Head of caudate nucleus (tissue), 42 donors: Measurements from ENCODE around the gene CHPF2.

Source experiments
- DNase-seq, 42 donors: peaks; one replicate each; pipeline versions ENCODE4 v3.0.0 to v3.0.0-alpha.2; 2020 to 2021; ENCODE audit warnings: mixed read lengths in 7 of 42
- intact Hi-C: fragments of 100-400 bp; cut with DNase I; formaldehyde crosslinking; loops from one replicate; pipeline ENCODE4 v1.15.0; 2022

The CHPF2 gene, protein sequence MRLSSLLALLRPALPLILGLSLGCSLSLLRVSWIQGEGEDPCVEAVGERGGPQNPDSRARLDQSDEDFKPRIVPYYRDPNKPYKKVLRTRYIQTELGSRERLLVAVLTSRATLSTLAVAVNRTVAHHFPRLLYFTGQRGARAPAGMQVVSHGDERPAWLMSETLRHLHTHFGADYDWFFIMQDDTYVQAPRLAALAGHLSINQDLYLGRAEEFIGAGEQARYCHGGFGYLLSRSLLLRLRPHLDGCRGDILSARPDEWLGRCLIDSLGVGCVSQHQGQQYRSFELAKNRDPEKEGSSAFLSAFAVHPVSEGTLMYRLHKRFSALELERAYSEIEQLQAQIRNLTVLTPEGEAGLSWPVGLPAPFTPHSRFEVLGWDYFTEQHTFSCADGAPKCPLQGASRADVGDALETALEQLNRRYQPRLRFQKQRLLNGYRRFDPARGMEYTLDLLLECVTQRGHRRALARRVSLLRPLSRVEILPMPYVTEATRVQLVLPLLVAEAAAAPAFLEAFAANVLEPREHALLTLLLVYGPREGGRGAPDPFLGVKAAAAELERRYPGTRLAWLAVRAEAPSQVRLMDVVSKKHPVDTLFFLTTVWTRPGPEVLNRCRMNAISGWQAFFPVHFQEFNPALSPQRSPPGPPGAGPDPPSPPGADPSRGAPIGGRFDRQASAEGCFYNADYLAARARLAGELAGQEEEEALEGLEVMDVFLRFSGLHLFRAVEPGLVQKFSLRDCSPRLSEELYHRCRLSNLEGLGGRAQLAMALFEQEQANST

DNA sequence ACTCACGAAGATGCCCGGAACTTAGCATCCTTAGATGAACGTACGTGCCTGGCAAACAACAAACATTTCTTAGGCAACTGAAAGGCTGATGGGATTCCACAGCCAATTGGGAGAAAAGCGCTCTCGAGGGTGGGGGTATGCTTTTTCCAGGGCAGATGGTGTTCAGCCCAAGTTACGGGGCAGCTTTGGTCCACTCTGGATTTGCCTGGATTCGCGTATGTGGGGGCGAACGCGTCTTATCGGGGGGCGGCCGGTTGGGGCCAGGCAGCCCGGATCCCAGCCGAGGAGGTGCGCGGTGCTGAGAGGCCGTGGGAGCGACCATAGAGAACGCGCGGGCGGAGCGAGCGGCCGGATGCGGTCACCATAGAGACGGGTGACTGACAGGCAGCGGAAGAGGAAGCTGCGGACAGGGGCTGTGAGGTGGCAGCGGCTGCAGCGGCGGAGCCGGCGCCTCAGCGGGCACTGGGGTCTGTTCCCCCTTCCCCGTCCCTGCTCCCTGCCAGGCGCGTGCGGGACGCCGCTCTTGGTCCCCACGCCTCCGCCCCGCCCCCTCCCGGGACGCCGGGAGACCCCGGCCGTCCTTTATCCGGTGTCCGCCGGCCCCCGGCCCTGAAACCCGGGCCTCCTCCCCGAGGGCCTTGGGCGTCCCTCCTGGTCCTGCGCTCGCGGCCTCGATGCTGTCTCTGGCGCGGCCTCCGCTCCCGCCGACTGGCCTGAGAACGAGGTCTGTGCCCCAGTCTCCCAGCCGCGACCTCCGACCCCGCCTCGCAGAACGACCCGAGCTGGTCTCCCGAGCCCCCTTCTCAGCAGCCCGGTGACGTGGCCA lies at the start of gene CHPF2:
CHPF2 (plus strand) TSS at position 393 of the 826 bp plus-strand sequence. CDS start 1,529 bp downstream, outside the sequence.
- DNase-seq, result peak; percentile 84 to 97 (median 93)
- intact Hi-C loops, result no loop called here

GRCh38 chr7:151185762-151186639 lies 46.3 kb upstream of the CHPF2 start:
- intact Hi-C loops, result no loop called here
- no peak for DNase-seq

DNA sequence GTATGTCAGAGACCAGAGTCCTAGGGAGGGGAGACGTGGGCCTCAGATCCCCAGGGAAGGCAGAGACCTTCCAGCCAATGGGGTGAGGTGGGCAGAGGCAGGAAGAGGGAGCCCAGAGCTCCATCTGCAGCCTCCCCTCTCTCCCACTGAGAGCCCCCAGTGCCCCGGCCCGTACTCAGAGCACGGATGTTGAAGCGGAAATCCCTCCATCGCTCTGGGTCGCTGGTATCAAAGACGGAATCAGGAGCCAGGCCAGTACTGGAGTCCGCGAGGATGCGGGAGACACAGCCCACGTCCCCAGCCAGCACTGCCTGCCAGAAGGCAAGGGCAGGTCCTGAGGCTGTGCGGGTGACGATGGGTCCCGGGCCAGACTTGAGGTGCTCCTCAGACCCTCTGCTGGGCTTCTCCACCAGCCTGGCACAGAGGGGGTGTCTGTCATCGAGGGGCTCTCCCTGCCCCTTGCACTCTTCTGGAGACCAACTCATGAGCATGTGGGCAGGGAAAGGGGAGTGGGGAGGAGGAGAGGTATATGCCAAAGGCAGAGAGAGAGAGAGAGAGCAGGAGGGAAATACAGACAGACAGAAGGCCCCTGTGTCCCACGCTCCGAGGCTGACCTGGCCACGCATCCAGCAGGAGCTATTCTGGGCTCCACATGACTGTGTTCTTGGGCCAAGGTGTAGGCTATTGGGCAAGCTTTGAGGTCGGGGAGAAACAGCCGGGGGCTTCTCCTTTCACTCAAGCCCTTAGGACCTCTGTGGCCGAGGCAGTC lies 45.5 kb upstream of the CHPF2 start, which contains the start of gene ASB10:
ASB10 (minus strand) TSS at position 611 of the 769 bp plus-strand sequence; CDS start at position 491, 120 bp downstream.
- DNase-seq, result no peak
- intact Hi-C loops, result no loop called here

DNA sequence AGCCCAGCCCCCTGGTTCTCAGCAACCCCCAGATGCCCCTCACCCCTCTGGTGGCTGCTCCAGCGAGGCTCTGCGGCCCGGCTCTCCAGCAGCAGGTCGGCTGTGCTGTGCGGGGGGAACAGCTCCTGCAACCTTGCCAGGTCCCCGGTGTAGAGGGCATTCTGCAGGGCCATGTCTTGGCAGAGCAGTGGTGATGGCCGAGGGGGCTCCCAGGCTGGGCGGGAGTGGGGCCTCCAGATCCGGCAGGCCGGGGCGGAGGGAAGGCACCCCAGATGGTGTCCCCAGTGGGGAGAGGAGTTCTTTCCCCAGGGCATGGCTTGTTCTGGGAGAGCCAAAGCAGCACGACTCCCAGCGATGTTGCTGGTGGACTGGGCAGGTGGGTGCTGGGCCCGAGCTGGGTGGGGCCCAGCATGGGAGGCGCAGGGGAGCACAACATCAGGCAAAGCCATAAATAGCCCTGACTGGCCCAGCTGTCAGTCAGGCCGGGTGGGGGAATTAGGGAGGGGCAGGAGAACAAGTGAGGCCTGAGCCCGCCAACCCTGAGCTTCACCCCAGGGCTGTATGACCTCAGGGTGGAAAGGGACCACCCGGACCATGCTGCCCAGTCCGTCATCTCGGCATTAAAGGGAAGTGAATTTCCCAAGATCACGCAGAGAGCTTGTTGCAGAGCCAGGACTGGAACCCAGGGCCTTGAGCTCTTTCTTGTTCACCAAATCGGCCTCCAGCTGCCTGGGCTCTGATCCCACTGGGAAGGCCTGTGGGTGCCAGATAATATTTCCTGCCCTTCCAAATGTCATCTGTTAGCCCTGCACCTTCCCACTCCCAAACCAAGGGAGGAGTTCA lies 44.7 kb upstream of the CHPF2 start:
- DNase-seq, result no peak
- intact Hi-C loops, result no loop called here

GRCh38 chr7:151188252-151188542 lies 44.1 kb upstream of the CHPF2 start:
- DNase-seq, result no peak
- intact Hi-C loops, result no loop called here

GRCh38 chr7:151189038-151189437 lies 43.2 kb upstream of the CHPF2 start:
- DNase-seq, result no peak
- intact Hi-C loops, result no loop called here

- intact Hi-C loops, result no loop called here
- DNase-seq, result no peak
These were observed 40.7 kb upstream of the CHPF2 start for GRCh38 chr7:151191544-151191943.

GRCh38 chr7:151192002-151192539 lies 40.2 kb upstream of the CHPF2 start:
- DNase-seq, result no peak
- intact Hi-C loops, result no loop called here

GRCh38 chr7:151193203-151193978 lies 38.9 kb upstream of the CHPF2 start:
- no peak for DNase-seq
- intact Hi-C loops, result no loop called here

DNA sequence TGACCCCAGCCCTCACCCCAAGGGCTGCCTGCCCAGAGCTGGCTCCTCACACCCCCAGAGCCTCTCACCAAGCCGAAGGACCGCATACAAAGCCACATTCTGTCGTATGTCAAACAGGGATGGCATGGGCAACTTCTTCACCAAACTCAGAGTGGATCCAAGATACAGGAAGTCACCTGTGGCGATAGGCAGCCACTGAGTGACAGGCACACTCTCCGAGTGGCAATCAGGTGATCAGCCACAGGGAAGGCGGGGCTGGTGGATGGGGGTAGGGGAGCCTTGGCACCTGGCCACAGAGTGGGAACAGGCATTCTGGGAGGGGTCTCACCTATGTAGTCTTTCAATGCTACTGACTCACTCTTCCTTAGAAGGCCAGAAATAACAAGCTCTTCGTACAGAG lies 38.1 kb upstream of the CHPF2 start:
- DNase-seq, result no peak
- intact Hi-C loops, result no loop called here

- DNase-seq, result no peak
- intact Hi-C loops, result no loop called here
These were observed 36.5 kb upstream of the CHPF2 start for GRCh38 chr7:151195616-151196450.

GRCh38 chr7:151197932-151198331 lies 34.4 kb upstream of the CHPF2 start:
- no peak for DNase-seq
- intact Hi-C loops, result no loop called here

DNA sequence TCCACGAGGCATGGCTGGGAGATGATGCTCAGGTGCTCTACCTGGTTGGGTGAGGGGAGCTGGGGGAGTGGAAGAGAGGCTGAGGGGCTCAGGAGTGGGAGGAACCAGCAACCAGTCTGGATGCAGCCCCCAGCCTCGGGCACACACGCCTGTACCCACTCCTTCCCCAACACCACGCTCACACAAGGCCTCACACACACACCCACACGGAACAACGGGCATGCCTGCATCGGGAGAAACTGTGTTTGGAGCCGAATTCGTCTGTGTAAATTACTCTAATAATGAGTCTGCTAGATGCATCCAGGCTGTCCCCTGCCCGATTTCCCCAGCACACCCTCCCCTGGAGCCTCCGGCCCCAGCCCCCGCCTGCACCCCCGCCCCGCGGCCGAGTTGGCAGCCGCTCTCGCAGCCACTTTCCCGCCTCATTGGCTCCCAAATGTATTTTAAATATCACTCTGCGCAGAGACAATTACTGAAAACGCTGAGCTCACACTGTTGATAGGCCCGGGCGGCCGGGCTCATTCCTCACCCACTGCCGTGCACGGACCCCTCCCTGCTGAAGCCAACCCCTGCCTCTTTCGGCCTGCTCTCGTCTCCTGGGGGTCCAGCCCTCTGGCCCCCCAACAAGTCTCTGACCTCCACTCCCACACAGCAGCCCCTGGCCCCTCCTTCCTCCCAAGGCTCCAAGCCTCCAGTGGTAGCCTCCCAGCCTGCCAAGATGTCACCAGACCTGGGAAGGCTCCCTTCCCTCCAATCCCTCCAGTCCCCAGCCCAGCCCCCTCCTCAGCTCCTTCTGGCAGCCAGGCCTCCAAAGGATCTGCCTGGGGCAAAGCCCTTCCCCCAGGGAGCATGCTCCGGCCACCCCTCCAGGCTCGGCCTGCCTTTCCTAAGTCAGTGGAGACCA lies 33.1 kb upstream of the CHPF2 start:
- intact Hi-C loops, result no loop called here
- peak in 25 of 42 donors; percentile 8 to 49 (median 21) for DNase-seq

- DNase-seq, result no peak
- intact Hi-C loops, result no loop called here
These were observed 30.9 kb upstream of the CHPF2 start for GRCh38 chr7:151201344-151201743.
